Measurements from ENCODE around the gene COX7A2L.
A peak's percentile ranks its signal among the peaks of the same experiment; 100 is the strongest.
"Not testable (repeated sequence)": the region's sequence is repeated elsewhere in the genome, so short reads cannot be mapped to it uniquely, and the experiment has no call there.

COX7A2L gene

GRCh38 chr2:42366411-42366810 lies 5.4 kb upstream of the COX7A2L start:
- no peak for DNase-seq

GRCh38 chr2:42364658-42365057 lies 3.6 kb upstream of the COX7A2L start:
- DNase-seq: no peak

- no peak for DNase-seq
Observed at GRCh38 chr2:42363413-42363812, 2.4 kb upstream of the COX7A2L start.

- no peak for DNase-seq
Observed at GRCh38 chr2:42361728-42362283, 789 bp upstream of the COX7A2L start.

DNA sequence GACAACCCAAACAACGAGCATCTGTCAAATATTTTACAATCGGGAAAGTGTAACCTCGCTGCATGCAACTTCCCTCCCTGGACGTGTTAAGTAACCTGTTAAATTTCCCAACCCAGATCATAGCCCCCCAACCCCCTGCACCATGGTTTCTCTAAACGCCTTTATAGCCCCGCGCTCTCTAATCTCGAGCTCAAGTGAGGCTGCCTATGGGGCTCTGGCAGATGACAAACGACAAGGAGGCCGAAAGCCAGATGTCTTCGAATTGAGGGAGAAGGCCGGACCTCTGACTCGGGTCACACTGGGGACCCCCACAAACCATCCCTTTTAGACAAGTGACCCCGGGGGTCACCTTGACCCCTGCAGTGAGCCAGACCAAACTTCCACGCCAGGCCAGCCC lies 526 bp downstream of the COX7A2L start:
- DNase-seq: no peak

GRCh38 chr2:42359965-42360483 lies 993 bp downstream of the COX7A2L start:
- DNase-seq: peak; percentile 54

DNA sequence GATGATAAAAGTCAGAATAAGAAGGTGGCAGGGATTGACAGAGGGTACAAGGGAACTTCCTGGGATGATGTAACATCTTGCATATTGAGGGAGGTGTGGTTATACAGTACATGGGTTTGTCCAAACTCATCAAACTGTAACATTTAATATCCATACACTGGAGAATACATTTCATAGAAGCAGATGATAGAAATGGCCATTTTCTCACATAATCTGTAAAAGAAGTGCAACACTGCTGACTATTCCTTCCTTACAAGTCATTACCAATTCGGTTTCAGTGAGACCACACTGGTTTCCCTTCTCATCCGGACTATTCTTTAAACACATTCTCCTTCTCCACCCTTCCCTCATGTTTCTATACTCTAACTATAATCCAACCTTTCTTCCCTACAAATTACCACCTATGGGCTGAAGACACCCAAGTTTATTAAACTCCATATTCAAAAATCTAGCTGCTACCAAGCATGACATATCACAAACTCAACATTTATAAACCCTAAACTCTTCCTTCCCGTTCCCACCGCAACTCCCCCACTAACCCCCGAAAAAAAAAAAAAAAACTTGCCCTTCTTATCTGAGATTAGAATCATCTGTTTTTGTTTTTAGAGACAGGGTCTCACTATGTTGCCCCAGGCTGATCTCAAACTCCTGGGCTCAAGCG lies 1.6 kb downstream of the COX7A2L start:
- peak; percentile 23 for DNase-seq

DNA sequence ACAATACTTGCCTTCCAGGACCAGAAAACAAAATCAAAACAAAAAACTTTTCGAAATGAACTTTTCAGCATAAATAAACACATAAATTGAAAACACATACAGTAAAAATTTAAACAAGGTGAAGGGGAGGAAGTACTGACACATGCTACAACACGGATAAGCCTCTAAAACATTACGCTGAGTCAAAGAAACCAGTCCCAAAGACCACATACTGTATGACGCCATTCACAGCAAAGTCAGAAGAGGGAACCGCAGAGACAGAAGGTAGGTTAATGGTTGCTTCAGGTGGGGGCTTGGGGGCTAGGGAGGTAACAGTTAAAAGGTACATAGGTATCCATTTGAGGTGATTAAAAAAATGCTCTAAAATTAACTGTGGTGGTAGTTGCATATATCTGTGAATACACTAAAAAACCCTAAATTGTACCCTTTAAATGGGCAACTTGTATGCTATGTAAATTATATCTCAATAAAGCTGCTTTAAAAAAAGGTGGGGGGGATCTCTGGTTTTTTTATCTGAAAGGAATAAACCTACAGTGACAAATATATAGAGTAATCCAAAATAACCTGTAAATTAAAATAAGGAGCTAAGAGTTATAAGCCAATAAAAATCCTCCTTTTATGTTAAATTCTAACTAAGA lies 7.1 kb downstream of the COX7A2L start:
- no peak for DNase-seq

DNA sequence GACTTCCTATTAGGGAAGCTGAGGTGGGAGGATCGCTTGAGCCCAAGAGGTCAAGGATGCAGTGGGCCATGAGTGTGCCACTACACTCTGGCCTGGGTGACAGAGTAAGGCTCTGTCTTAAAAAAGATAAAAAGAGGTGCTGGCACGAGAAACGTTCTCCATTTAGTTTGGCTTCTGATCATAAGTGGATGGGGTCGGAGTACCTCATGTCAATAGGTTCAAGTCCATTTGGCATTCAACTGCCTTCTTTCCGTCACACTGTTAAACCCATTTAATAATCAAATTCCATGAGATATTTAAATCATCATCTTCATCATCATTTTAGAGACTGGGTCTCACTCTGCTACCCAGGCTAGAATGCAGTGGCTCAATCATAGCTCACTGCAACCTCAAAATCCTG lies 9.2 kb downstream of the COX7A2L start:
- DNase-seq: no peak

GRCh38 chr2:42350434-42351063 lies 10.5 kb downstream of the COX7A2L start:
- DNase-seq: no peak

DNA sequence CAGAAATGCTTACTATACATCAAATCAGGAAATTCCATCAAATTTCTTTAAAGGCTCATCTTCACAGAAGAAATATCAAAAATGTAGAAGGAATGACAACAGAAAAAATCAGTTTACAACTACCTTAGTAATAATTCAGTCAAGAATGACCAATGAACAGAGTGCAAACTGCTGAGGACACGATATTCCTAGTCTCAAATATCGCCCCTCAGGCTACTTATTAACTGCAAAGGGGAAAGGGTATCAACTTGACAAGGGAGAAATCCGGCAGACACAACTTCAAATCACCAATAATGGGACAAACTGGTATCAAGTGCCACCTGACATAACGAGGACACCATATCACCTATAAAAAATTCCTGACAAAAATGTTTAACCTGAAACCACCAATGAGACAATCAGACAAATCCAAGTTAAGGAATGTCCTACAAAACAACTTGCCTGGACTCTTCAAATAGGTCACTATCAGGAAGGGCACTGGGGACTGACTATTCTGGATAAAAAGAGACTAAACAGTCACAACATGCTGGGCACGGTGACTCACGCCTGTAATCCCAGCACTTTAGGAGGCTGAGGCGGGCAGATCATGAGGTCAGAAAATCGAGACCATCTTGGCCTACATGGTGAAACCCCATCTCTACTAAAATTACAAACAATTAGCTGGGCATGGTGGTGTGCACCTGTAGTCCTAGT lies 12.8 kb downstream of the COX7A2L start:
- no peak for DNase-seq

DNA sequence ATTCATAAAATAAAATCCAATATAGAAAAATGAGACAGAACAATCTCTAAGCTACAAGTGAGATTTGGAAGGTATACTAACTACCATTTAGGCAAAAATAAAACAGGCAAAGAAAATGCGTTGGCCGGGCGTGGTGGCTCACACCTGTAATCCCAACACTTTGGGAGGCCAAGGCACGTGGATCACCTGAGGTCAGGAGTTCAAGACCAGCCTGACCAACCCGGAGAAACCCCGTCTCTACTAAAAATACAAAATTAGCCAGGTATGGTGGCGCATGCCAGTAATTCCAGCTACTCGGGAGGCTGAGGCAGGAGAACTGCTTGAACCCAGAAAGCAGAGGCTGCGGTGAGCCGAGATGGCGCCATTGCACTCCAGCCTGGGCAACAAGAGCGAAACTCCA lies 13.5 kb downstream of the COX7A2L start:
- DNase-seq: not testable (repeated sequence)

GRCh38 chr2:42346856-42347255 lies 14.2 kb downstream of the COX7A2L start:
- DNase-seq: not testable (repeated sequence)

DNA sequence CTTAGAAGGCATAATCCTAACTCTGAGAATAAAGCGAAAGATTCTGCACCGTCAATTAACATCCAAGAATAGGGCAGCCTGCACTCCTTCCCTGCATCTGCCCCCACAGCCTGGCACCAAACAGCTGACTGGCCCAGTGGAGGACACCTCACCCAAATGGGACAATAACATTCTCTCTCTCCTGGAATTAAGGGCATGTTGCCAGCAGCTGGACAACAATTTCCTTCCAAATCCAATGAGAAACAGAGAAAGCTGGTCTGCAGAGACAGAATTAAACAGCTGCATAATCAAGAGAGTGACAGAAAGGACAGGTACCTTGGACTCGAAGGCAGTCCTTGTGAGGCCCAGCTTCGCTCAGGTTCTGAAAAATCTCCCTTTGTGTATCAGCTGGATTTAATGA lies 15.0 kb downstream of the COX7A2L start:
- DNase-seq: no peak

DNA sequence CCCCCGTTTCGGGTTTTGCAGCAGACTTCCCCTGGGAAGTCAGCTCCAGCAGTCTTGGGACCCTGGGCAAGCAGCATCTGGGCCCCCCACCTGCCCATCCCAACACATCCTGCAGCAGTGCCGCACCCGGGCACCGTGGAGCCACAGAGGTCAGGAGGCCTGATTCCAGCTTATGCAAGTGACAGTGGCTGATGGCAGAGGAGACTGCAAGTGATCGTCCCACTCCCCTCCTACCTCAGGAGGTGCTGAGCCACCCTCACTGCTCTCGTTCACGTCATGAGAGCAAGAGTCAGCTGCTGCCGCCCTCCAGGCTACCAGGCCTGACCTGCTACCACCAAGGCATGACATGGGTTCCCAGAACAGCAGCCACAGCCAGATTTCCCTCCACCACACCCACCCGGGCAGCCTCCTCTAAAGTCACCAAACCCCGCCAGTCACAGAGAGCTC lies 18.2 kb downstream of the COX7A2L start:
- DNase-seq: no peak

- DNase-seq: peak; percentile 50
Observed at GRCh38 chr2:42342061-42342794, 18.8 kb downstream of the COX7A2L start.

DNA sequence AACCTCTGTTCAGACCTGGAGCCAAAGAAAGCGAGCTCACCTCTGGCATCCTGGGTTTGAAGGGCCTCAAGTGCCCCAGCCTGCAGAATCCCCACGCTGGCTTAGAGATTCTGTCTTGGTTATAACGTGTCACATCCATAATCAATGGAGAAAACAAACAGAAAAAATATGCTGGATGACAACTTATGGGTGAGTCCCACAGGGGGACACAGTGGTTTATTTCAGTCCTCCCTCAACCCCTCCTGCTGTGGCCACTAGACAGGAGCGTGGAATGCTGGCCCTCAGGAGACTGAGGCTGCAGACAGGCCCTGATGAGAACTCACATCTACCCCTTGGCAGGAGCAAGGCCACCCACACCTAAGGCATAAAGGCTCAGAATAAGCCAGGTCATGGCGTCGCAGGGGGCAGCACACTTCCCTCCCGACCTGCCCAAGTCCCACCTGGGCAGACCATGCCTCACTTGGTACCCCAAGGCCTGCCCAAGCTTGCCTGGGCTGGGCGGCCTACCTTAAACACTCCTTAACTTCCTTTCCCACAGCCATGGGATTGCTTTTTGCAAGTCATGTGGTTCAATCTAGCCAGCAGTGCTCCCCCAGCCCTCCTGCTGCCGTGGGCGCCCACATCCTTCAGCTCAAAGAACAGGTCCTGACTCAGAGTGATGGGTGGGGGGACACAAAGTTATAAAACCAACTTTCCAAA lies 19.9 kb downstream of the COX7A2L start:
- no peak for DNase-seq

DNA sequence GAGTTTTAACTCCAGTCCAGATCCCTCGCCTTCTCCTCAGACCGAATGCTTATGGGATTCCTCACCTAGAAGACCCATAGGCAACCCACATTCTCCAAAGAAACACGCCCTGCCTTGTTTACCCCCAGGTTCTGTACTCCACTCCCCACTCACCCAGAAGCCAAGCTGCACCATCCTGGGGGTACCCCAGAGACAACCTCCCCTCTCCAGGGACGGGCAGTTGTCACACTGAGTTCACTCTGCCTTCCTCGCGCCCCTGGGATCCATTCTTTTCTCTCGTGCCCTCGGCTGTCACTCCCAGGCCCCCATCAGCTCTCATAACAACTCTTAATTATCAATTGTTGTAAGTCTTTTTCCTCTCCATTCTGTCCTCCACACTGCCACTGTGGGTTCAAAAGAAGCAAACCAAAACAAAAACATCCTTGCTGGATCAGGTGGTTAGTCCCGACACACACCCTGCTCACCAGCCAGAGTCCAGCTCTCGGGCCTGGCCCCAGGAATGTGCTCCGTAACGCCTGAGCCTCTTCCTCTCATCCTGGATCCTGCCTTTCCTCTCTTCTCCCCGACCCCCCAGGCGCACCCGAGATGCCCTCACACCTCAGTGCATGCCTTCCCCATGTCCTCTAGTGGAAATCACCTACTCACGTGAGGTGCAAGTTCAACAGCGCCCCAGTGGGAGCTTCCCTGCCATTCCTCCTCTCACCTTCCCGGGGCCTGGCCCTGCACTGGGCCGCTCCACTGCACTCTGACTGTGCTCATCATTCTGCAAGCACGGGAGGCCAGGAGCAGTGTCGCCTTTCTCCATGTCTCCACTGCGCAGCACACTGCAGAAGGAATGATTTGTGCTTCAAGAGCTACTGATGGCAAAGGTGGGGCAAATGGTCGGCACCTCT lies 20.7 kb downstream of the COX7A2L start:
- no peak for DNase-seq

GRCh38 chr2:42339191-42339912 lies 21.7 kb downstream of the COX7A2L start:
- no peak for DNase-seq

Data from inflammatory macrophage treated with lipopolysaccharide for 4 hours (primary cell).